ENCODE data around the gene WDR26.

Gene WDR26

DNA sequence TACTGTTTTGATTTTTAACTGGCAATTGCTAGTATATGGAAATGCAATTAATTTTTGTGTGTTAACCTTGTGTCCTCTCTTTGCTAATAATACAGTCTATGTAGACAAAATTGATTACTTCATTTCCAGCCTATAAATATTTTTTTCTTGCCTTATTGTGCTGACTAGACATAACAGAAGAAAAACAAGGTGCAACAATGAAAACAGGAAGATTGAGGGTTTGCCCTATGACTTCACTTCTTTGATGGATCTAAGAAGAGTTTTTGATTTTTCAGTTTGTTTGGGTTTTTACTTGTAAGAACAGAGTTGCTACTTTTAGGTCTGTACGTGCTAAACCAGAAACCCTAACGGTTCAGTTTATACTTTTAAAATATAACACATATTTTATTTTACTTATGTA, 86.5 kb downstream of the WDR26 start:
- DNase-seq, result no peak

DNA sequence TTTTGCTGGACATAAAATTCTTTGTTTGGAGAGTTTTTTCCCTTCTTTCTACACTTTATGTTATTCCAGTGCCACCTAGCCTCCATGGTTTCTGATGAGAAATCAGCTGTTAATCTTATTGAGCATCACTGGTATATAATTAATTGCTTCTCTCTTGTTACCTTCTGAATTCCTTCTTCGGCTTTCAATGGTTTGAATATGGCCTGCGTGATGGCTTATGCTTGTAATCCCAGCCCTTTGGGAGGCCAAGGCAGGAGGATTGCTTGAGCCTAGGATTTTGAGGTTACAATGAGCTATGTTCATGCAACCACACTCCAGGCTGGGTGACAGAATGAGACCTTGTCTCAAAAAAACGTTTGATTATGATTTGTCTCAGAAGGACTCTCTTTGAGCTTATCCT, 90.9 kb downstream of the WDR26 start:
- no peak for DNase-seq

DNA sequence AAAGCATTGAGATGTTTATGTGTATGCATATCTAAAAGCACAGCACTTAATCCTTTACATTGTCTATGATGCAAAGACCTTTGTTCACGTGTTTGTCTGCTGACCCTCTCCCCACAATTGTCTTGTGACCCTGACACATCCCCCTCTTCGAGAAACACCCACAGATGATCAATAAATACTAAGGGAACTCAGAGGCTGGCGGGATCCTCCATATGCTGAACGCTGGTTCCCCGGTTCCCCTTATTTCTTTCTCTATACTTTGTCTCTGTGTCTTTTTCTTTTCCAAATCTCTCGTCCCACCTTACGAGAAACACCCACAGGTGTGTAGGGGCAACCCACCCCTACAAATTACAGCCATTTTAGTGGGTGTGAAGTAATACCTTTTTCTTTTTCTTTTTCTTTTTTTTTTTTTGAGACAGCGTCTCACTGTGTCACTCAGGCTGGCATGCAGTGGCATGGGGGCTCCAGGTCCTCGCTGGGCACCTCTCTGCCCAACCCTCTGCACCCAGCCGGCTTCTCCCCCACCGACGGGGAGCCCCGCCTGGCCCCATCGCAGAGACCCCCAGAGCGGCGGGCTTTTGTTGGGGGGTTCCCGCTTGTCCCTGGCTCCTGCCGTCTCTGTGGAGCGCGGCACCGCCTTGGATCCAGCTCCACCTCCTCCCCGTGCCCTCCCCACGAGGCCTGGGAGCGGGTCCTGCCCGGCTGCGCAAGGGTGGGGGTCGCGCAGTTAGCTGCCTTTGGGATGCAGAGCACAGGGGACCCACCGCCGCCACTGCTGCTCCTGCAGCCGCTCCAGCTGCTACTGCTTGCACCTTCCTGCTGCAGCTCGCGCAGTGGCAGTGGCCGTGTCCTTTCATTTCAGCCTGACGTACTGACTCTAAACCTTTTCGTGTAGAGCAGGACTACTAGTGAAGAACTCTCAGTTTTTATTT, 93.9 kb downstream of the WDR26 start:
- DNase-seq, result peak; percentile 7

DNA sequence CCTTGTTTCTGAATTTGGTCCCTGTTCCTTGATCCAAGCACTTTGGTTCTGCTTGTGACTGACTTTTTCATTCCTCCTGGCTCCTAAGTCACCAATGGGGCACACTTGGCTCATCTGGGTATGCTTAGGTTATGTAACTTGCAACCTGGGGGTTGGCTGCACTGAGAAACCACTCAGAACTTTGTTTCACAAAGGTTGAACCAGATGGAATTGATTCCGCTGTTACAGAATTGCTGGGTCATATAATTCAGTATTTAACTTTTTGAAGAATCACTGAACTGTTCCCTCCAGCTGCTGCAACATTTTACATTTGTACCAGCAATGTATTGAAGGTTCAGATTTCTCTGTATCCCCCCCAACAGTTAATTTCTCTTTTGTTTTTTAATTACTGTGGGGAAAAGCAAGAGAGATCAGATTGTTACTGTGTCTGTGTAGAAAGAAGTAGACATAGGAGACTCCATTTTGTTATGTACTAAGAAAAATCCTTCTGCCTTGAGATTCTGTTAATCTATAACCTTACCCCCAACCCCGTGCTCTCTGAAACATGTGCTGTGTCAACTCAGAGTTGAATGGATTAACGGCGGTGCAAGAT, 95.1 kb downstream of the WDR26 start:
- no peak for DNase-seq

DNA sequence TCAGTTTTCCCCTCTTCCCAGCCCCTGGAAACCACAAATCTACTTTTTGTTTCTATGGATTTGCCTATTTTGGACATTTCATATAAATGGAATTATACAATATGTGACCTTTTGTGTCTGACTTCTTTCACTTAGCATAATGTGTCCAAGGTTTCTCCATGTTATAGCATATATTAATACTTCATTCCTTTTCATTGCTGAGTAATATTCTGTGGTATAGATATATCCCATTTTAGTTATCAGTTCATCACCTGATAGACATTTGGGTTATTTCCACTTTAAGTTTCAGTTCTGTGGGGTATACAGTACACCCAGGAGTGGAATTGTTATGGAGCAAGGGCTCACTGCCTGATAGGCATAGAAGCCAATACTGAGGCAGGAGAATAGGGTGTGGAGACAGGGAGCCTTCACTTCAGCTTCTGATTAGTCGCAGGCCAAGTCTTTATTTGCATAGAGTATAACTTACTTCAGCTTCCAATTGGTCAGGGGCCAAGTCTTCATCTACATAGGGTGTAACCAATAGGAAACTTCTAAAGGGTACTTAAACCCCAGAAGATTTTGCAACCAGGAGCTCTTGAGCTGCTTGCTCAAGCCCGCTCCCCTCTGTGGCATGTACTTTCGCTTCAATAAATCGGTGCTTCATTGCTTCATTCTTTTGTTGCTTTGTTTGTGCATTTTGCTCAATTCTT, 96.3 kb downstream of the WDR26 start:
- DNase-seq, result no peak
